Measurements from ENCODE around the gene FSIP1. TPM values are rescaled to one million over a fixed set of nuclear protein-coding genes. Genes with fewer than 3 reads are reported as not detected.

FSIP1 gene
- total RNA-seq, 2 donors from 2014 or later: 0.14 to 0.21 TPM

DNA sequence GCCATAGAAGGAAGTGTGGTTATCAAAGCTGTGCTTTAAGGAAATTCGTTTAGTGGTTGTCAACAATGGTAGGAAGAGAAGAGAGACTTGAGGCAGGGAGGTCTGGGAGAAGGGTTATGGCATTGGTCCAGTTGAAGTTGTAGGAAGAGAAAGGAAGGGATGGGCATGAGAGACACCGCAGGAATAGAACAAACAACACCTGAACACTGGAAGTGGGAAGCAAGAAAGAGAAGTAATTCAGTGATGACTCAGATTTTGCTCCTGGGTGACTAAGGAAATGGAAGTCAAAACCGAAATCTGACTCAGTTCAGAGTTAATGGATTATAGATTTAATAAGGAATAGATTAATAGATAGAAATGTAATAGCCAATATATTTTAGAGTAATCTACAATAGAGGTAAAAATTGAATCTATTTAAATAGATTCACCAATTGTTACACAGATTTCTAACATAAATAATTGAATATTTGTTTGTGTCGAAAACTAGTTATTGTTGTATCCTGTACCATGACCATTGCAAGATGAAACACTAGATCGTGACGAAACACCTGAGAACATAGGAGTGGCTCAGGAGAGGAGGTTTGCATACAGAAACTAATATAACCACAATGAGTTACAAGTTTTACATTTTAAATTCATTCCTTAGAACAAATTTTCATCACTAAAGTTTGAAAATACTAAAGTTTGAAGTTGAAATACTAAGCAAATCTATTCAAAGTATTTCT, 165.7 kb downstream of the FSIP1 start:
- Histone ChIP-seq H3K4me1 (ENCODE audit: control insufficient read depth in 1 of 2, low read depth in 2 of 2) (no peaks in the 10 kb centered on the region), H3K4me3 (no peak overlapping the region), H3K9me3 (peaks cover 6% of the 10 kb centered on the region), H3K27me3 (replicated peaks; ENCODE audit: insufficient read depth) (no peaks in the 10 kb centered on the region), H3K27ac (no peak overlapping the region), H3K36me3 (no peaks in the 10 kb centered on the region)
- no peak for ATAC-seq (ENCODE audit: insufficient number of reproducible peaks, low FRiP score, low read depth)
- TF ChIP-seq, protein P1, sequence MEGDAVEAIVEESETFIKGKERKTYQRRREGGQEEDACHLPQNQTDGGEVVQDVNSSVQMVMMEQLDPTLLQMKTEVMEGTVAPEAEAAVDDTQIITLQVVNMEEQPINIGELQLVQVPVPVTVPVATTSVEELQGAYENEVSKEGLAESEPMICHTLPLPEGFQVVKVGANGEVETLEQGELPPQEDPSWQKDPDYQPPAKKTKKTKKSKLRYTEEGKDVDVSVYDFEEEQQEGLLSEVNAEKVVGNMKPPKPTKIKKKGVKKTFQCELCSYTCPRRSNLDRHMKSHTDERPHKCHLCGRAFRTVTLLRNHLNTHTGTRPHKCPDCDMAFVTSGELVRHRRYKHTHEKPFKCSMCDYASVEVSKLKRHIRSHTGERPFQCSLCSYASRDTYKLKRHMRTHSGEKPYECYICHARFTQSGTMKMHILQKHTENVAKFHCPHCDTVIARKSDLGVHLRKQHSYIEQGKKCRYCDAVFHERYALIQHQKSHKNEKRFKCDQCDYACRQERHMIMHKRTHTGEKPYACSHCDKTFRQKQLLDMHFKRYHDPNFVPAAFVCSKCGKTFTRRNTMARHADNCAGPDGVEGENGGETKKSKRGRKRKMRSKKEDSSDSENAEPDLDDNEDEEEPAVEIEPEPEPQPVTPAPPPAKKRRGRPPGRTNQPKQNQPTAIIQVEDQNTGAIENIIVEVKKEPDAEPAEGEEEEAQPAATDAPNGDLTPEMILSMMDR (IDR thresholded peaks at IDR 0.05): no peak
- DNase-seq (ENCODE audit: low spot score): no peak

DNA sequence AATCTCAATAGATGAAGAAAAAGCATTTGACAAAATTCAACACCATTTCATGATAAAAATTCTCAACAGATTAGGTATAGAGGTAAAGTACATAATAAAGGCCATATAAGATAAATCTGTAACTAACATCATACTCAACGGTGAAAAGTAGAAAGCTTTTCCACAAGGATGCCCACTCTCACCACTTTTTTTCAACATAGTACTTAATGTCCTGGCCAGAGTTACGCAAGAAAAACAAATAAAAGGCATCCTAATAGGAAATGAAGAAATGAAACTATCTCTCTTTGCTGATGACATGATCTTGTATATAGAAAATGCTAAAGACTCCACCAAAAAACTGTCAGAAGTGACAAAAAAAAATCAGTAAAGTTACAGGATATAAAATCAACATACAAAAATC, 168.8 kb downstream of the FSIP1 start:
- no peaks in the 10 kb centered on the region for H3K4me1 ChIP-seq (ENCODE audit: control insufficient read depth in 1 of 2, low read depth in 2 of 2)

DNA sequence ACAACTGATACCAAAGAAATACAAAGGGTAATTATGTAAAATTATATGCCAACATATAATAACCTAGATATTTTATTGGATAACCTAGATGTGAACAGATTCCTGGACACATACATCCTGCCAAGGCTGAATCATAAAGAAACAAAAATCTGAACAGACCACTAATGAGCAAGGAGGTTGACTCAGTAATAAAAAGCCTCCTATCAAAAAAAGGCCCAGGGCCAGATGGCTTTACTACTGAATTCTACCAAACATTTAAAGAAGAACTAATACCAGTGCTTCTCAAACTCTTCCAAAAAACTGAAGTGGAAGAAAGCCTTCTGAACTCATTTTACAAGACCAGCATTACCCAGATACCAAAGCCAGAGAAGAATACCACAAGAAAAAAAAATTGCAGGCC, 169.4 kb downstream of the FSIP1 start:
- Histone ChIP-seq H3K27me3 (replicated peaks; ENCODE audit: insufficient read depth) (no peaks in the 10 kb centered on the region), H3K9me3 (peaks cover 26% of the 10 kb centered on the region), H3K36me3 (no peaks in the 10 kb centered on the region), H3K4me1 (ENCODE audit: control insufficient read depth in 1 of 2, low read depth in 2 of 2) (no peaks in the 10 kb centered on the region), H3K4me3 (no peak overlapping the region), H3K27ac (no peak overlapping the region)
- DNase-seq (ENCODE audit: low spot score) (no peak), ATAC-seq (ENCODE audit: insufficient number of reproducible peaks, low FRiP score, low read depth) (no peak)
- TF ChIP-seq, protein P1 (IDR thresholded peaks at IDR 0.05): no peak

More for the DNA sequence above, 168.8 kb downstream of the FSIP1 start:
- Histone ChIP-seq H3K36me3 (no peaks in the 10 kb centered on the region), H3K27me3 (replicated peaks; ENCODE audit: insufficient read depth) (no peaks in the 10 kb centered on the region), H3K27ac (no peak overlapping the region), H3K4me3 (no peak overlapping the region), H3K9me3 (peaks cover 26% of the 10 kb centered on the region)
- TF ChIP-seq, protein P1 (IDR thresholded peaks at IDR 0.05): no peak
- ATAC-seq (ENCODE audit: insufficient number of reproducible peaks, low FRiP score, low read depth): no peak
- no peak for DNase-seq (ENCODE audit: low spot score)

DNA sequence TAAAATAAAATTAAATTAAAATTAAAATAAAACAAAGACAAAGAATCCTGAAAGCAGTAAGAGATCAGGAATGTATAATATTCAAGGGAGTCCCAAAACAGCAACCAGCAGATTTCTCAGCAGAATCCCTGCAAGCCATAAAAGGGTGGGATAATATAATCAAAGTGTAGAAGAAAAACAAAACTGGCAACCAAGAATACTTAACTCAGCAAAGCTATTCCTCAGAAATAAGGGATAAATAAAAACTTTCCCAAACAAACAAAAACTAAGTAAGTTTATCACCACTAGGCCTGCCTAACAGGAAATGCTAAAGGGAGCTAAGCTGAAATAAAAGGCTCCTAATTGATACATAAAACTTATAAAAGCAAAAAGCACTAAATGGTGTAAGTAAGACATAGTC, 172.0 kb downstream of the FSIP1 start:
- ATAC-seq (ENCODE audit: insufficient number of reproducible peaks, low FRiP score, low read depth): no peak
- TF ChIP-seq, protein P1 (IDR thresholded peaks at IDR 0.05): no peak
- H3K27me3 ChIP-seq (replicated peaks; ENCODE audit: insufficient read depth): no peaks in the 10 kb centered on the region

DNA sequence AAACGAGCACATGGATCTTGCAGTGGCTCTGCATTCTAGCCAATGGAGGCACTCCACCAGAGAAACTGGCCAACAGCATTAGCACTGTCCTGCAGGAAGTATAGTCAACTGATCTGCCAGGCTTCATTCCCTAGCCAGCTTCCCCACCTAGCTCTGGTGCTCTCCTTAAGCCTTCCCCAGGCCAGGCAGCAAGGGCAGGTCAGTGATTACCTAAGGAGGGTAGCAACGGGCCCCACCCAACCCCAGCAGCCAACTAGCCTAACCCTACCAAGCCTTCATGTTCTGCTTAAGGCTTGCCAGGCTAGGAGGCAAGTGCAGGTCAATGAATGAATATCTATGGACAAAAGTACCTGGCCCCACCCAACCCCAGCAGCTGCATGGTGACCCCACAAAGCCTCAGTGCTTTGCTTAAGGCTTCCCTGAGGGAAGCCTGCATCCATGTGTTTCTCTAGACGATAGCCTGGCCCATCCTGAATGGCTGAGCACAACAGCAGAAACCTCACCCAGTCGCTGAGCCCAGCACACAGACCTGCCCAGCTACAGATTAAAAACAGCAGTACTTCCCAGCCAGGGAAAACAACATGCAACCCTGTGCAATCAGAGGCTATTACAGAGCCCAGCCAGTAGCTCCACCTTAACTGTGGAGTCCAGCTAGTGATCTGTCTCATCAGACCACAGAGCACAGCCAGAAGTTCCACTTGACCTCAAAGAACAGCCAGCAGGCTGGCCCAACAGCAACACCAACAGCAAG, 173.3 kb downstream of the FSIP1 start:
- TF ChIP-seq, protein P1 (IDR thresholded peaks at IDR 0.05): no peak
- no peak for ATAC-seq (ENCODE audit: insufficient number of reproducible peaks, low FRiP score, low read depth)

More for the DNA sequence above, 172.0 kb downstream of the FSIP1 start:
- Histone ChIP-seq H3K36me3 (no peaks in the 10 kb centered on the region), H3K27ac (no peak overlapping the region), H3K4me3 (no peak overlapping the region), H3K4me1 (ENCODE audit: control insufficient read depth in 1 of 2, low read depth in 2 of 2) (no peaks in the 10 kb centered on the region), H3K9me3 (peaks cover 26% of the 10 kb centered on the region)
- no peak for DNase-seq (ENCODE audit: low spot score)

More for the DNA sequence above, 173.3 kb downstream of the FSIP1 start:
- no peaks in the 10 kb centered on the region for H3K27me3 ChIP-seq (replicated peaks; ENCODE audit: insufficient read depth)
- DNase-seq (ENCODE audit: low spot score): no peak
- H3K9me3 ChIP-seq: peaks cover 26% of the 10 kb centered on the region
- no peaks in the 10 kb centered on the region for H3K36me3 ChIP-seq
- H3K4me1 ChIP-seq (ENCODE audit: control insufficient read depth in 1 of 2, low read depth in 2 of 2): no peaks in the 10 kb centered on the region
- no peak overlapping the region for H3K4me3 ChIP-seq
- H3K27ac ChIP-seq: no peak overlapping the region
